ENCODE measurements around the gene EXOSC5. TPM values are rescaled to one million over a fixed set of nuclear protein-coding genes. Genes with fewer than 3 reads are reported as not detected.

Gene EXOSC5
- total RNA-seq, 2 donors from 2014 or later, result 15.7 to 23.6 TPM

DNA sequence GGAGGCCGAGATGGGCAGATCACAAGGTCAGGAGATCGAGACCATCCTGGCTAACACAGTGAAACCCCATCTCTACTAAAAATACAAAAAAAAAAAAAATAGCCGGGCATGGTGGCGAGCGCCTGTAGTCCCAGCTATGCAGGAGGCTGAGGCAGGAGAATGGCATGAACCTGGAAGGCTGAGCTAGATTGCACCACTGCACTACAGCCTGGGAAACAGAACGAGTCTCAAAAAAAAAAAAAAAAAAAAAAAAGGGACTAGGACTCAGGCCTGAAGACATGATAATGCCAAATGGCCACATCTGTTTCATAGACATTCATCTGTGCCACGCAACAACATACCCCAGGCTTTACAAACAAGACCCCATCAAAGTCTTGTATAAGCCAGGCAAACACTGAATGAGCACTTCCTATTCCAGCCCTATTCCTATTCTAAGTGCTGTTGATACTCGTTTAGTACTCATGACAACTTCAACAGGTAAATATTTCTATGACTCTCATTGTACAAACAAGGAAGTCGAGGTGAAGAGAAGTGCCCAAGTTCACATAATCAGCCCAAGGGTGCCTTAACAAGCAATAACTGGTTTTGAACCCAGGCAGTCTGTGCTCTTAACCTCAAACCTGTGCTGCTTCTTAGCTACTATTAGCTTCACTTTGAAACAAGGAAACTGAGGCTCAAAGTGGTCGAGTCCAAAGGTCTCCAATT is 34.9 kb downstream of the EXOSC5 start:
- H3K36me3 ChIP-seq (ENCODE audit: control insufficient read depth, insufficient read depth, low read length), result no peaks in the 10 kb centered on the region
- no peak for TF ChIP-seq CTCF (conservative IDR thresholded peaks at IDR 0.05)
- no peak overlapping the region for H3K27ac Mint-ChIP-seq
- H3K36me3 Mint-ChIP-seq (ENCODE audit: low read depth), result peaks cover 5% of the 10 kb centered on the region
- peak overlapping the region; percentile 74 for H3K4me3 Mint-ChIP-seq
- no peak for DNase-seq
- no peaks in the 10 kb centered on the region for H3K27me3 ChIP-seq (ENCODE audit: control insufficient read depth, insufficient read depth, low read length, poor library complexity, severe bottlenecking)
- H3K4me1 ChIP-seq (ENCODE audit: control insufficient read depth, insufficient read depth, low read length), result no peaks in the 10 kb centered on the region
- no peaks in the 10 kb centered on the region for H3K9me3 Mint-ChIP-seq
- no peak overlapping the region for H3K4me3 ChIP-seq (ENCODE audit: low read length)
- no peak overlapping the region for H3K27ac ChIP-seq (ENCODE audit: low read depth, low read length)
- no peaks in the 10 kb centered on the region for H3K9me3 ChIP-seq (ENCODE audit: control insufficient read depth, low read length)
- H3K27me3 Mint-ChIP-seq (ENCODE audit: insufficient read depth), result no peaks in the 10 kb centered on the region
- H3K9ac ChIP-seq (ENCODE audit: extremely low read depth, low read length, poor library complexity, severe bottlenecking), result no peak overlapping the region
- H3K4me1 Mint-ChIP-seq, result no peaks in the 10 kb centered on the region
- 95 to 97% methylated on average over 3 to 7 of the region's 10 CpGs for WGBS, 2 experiments (ENCODE audit: insufficient coverage in 1 of 2, insufficient read length in 1 of 2)

GRCh38 chr19:41359741-41360140 is 37.4 kb downstream of the EXOSC5 start:
- Histone ChIP-seq H3K27ac (ENCODE audit: low read depth, low read length) (no peak overlapping the region), H3K9ac (ENCODE audit: extremely low read depth, low read length, poor library complexity, severe bottlenecking) (no peak overlapping the region), H3K27me3 (ENCODE audit: control insufficient read depth, insufficient read depth, low read length, poor library complexity, severe bottlenecking) (no peaks in the 10 kb centered on the region), H3K4me3 (ENCODE audit: low read length) (no peak overlapping the region), H3K36me3 (ENCODE audit: control insufficient read depth, insufficient read depth, low read length) (no peaks in the 10 kb centered on the region), H3K4me1 (ENCODE audit: control insufficient read depth, insufficient read depth, low read length) (no peaks in the 10 kb centered on the region), H3K9me3 (ENCODE audit: control insufficient read depth, low read length) (no peaks in the 10 kb centered on the region)
- Mint-ChIP-seq H3K4me3 (no peak overlapping the region), H3K9me3 (no peaks in the 10 kb centered on the region), H3K27ac (no peak overlapping the region), H3K36me3 (ENCODE audit: low read depth) (no peaks in the 10 kb centered on the region), H3K4me1 (no peaks in the 10 kb centered on the region), H3K27me3 (ENCODE audit: insufficient read depth) (no peaks in the 10 kb centered on the region)
- DNase-seq, result no peak
- WGBS, 2 experiments (ENCODE audit: insufficient coverage in 1 of 2, insufficient read length in 1 of 2), result 100% methylated on average over 1 of the region's 1 CpG
- TF ChIP-seq CTCF (conservative IDR thresholded peaks at IDR 0.05), result no peak

- Histone ChIP-seq H3K27me3 (ENCODE audit: control insufficient read depth, insufficient read depth, low read length, poor library complexity, severe bottlenecking) (no peaks in the 10 kb centered on the region), H3K9me3 (ENCODE audit: control insufficient read depth, low read length) (no peaks in the 10 kb centered on the region), H3K36me3 (ENCODE audit: control insufficient read depth, insufficient read depth, low read length) (no peaks in the 10 kb centered on the region), H3K27ac (ENCODE audit: low read depth, low read length) (no peak overlapping the region), H3K4me3 (ENCODE audit: low read length) (no peak overlapping the region), H3K9ac (ENCODE audit: extremely low read depth, low read length, poor library complexity, severe bottlenecking) (no peak overlapping the region), H3K4me1 (ENCODE audit: control insufficient read depth, insufficient read depth, low read length) (no peaks in the 10 kb centered on the region)
- no peak for DNase-seq
- Mint-ChIP-seq H3K4me3 (no peak overlapping the region), H3K36me3 (ENCODE audit: low read depth) (no peaks in the 10 kb centered on the region), H3K27ac (no peak overlapping the region), H3K4me1 (peaks cover 3% of the 10 kb centered on the region), H3K27me3 (ENCODE audit: insufficient read depth) (no peaks in the 10 kb centered on the region), H3K9me3 (no peaks in the 10 kb centered on the region)
- TF ChIP-seq CTCF (conservative IDR thresholded peaks at IDR 0.05), result no peak
- 95 to 96% methylated on average over 11 to 13 of the region's 13 CpGs for WGBS, 2 experiments (ENCODE audit: insufficient coverage in 1 of 2, insufficient read length in 1 of 2)
Observed at GRCh38 chr19:41357746-41358145, 39.4 kb downstream of the EXOSC5 start.
